ENCODE data around the gene FASN. TPM values are rescaled to one million over a fixed set of nuclear protein-coding genes. Genes with fewer than 3 reads are reported as not detected.
"Not testable (repeated sequence)": the region's sequence is repeated elsewhere in the genome, so short reads cannot be mapped to it uniquely, and the experiment has no call there.

Gene FASN
- total and polyA plus RNA-seq, 2 donors = 12.3 to 19.0 TPM

GRCh38 chr17:82047379-82047778 lies 50.7 kb downstream of the FASN start:
- no peaks in the 10 kb centered on the region for H3K27me3 ChIP-seq (ENCODE audit: control insufficient read depth in 2 of 2, insufficient read depth in 1 of 2, low read length in 1 of 2)
- H3K9me3 ChIP-seq (ENCODE audit: control insufficient read depth in 2 of 2, insufficient read depth in 1 of 2, low read length in 1 of 2) = no peaks in the 10 kb centered on the region
- no peak overlapping the region for H3K27ac ChIP-seq (ENCODE audit: low read depth in 1 of 2, low read length in 1 of 2)
- peaks cover 16 to 25% of the 10 kb centered on the region in 2 donors for H3K36me3 ChIP-seq (ENCODE audit: control insufficient read depth in 2 of 2, insufficient read depth in 2 of 2, low read length in 1 of 2)
- DNase-seq (ENCODE audit: low read depth in 6 of 9, low spot score in 9 of 9) = no peak
- 94% methylated on average over 24 of the region's 24 CpGs for WGBS
- H3K4me1 ChIP-seq (ENCODE audit: control insufficient read depth in 2 of 2, insufficient read depth in 2 of 2, low read length in 2 of 2) = peaks cover 7 to 11% of the 10 kb centered on the region in 2 donors
- no peak overlapping the region for H3K4me3 ChIP-seq (ENCODE audit: low read length in 2 of 2)

DNA sequence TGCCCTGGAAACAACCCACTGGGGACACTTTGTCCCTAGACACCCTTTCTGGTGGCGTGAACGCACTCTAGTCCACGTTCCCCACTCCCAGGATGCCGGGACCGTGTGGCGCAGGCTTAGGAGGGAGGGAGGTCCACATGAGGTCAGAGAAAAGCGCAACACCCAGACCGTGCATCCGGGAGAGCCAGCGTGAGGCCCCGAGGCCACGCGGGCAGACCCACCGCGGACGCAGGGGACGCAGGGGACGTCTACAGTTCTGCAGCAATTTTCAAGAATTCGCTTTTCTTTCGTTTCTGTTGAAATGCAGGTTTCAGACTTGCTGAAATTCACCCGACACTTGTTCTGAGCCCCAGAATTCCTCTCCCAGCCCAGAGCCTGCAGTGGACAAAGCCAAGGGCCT lies 51.1 kb downstream of the FASN start:
- Histone ChIP-seq H3K27ac (ENCODE audit: low read depth in 1 of 2, low read length in 1 of 2) (no peak overlapping the region), H3K36me3 (ENCODE audit: control insufficient read depth in 2 of 2, insufficient read depth in 2 of 2, low read length in 1 of 2) (peaks cover 16 to 25% of the 10 kb centered on the region in 2 donors), H3K9me3 (ENCODE audit: control insufficient read depth in 2 of 2, insufficient read depth in 1 of 2, low read length in 1 of 2) (no peaks in the 10 kb centered on the region), H3K27me3 (ENCODE audit: control insufficient read depth in 2 of 2, insufficient read depth in 1 of 2, low read length in 1 of 2) (no peaks in the 10 kb centered on the region), H3K4me3 (ENCODE audit: low read length in 2 of 2) (no peak overlapping the region), H3K4me1 (ENCODE audit: control insufficient read depth in 2 of 2, insufficient read depth in 2 of 2, low read length in 2 of 2) (peaks cover 6 to 8% of the 10 kb centered on the region in 2 donors)
- 97% methylated on average over 21 of the region's 21 CpGs for WGBS
- no peak for DNase-seq (ENCODE audit: low read depth in 6 of 9, low spot score in 9 of 9)

GRCh38 chr17:82045936-82046484 lies 52.0 kb downstream of the FASN start:
- H3K27me3 ChIP-seq (ENCODE audit: control insufficient read depth in 2 of 2, insufficient read depth in 1 of 2, low read length in 1 of 2) = no peaks in the 10 kb centered on the region
- H3K27ac ChIP-seq (ENCODE audit: low read depth in 1 of 2, low read length in 1 of 2) = no peak overlapping the region
- H3K4me1 ChIP-seq (ENCODE audit: control insufficient read depth in 2 of 2, insufficient read depth in 2 of 2, low read length in 2 of 2) = peaks cover 4 to 8% of the 10 kb centered on the region in 2 donors
- H3K36me3 ChIP-seq (ENCODE audit: control insufficient read depth in 2 of 2, insufficient read depth in 2 of 2, low read length in 1 of 2) = peaks cover 16 to 25% of the 10 kb centered on the region in 2 donors
- H3K4me3 ChIP-seq (ENCODE audit: low read length in 2 of 2) = no peak overlapping the region
- WGBS = 94% methylated on average over 14 of the region's 14 CpGs
- H3K9me3 ChIP-seq (ENCODE audit: control insufficient read depth in 2 of 2, insufficient read depth in 1 of 2, low read length in 1 of 2) = no peaks in the 10 kb centered on the region
- no peak for DNase-seq (ENCODE audit: low read depth in 6 of 9, low spot score in 9 of 9)

DNA sequence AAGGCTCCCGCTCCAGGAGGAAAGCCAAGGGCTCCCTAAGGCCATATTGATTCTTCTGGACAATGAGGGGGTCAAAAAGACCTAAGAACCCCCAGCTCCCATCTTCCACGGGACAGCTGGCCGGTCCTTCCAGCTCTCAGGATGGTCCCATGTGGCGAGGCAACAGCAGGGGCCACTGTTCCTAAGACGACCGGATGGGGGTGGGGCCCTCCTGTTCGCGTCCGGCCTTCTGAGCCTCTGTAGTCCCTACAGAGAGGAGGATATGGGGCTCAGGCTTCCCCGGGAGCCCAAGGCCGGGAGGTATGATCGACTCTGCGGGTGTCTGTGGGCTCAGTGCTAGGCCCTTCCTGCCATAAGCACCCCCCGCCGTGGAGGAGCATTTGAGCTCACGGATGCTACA lies 54.5 kb downstream of the FASN start:
- H3K27me3 ChIP-seq (ENCODE audit: control insufficient read depth in 2 of 2, insufficient read depth in 1 of 2, low read length in 1 of 2) = no peaks in the 10 kb centered on the region
- WGBS = 93% methylated on average over 16 of the region's 16 CpGs
- H3K4me1 ChIP-seq (ENCODE audit: control insufficient read depth in 2 of 2, insufficient read depth in 2 of 2, low read length in 2 of 2) = peaks cover 0 to 4% of the 10 kb centered on the region in 2 donors
- DNase-seq (ENCODE audit: low read depth in 6 of 9, low spot score in 9 of 9) = no peak
- peaks cover 10 to 16% of the 10 kb centered on the region in 2 donors for H3K36me3 ChIP-seq (ENCODE audit: control insufficient read depth in 2 of 2, insufficient read depth in 2 of 2, low read length in 1 of 2)
- H3K9me3 ChIP-seq (ENCODE audit: control insufficient read depth in 2 of 2, insufficient read depth in 1 of 2, low read length in 1 of 2) = no peaks in the 10 kb centered on the region
- H3K27ac ChIP-seq (ENCODE audit: low read depth in 1 of 2, low read length in 1 of 2) = no peak overlapping the region
- no peak overlapping the region for H3K4me3 ChIP-seq (ENCODE audit: low read length in 2 of 2)

- no peak overlapping the region for H3K27ac ChIP-seq (ENCODE audit: low read depth in 1 of 2, low read length in 1 of 2)
- 96% methylated on average over 9 of the region's 9 CpGs for WGBS
- peaks cover 0 to 9% of the 10 kb centered on the region in 2 donors for H3K4me1 ChIP-seq (ENCODE audit: control insufficient read depth in 2 of 2, insufficient read depth in 2 of 2, low read length in 2 of 2)
- no peak overlapping the region for H3K4me3 ChIP-seq (ENCODE audit: low read length in 2 of 2)
- peaks cover 5 to 8% of the 10 kb centered on the region in 2 donors for H3K36me3 ChIP-seq (ENCODE audit: control insufficient read depth in 2 of 2, insufficient read depth in 2 of 2, low read length in 1 of 2)
- no peaks in the 10 kb centered on the region for H3K27me3 ChIP-seq (ENCODE audit: control insufficient read depth in 2 of 2, insufficient read depth in 1 of 2, low read length in 1 of 2)
- H3K9me3 ChIP-seq (ENCODE audit: control insufficient read depth in 2 of 2, insufficient read depth in 1 of 2, low read length in 1 of 2) = no peaks in the 10 kb centered on the region
- no peak for DNase-seq (ENCODE audit: low read depth in 6 of 9, low spot score in 9 of 9)
Observed at GRCh38 chr17:82042649-82043048, 55.4 kb downstream of the FASN start.

DNA sequence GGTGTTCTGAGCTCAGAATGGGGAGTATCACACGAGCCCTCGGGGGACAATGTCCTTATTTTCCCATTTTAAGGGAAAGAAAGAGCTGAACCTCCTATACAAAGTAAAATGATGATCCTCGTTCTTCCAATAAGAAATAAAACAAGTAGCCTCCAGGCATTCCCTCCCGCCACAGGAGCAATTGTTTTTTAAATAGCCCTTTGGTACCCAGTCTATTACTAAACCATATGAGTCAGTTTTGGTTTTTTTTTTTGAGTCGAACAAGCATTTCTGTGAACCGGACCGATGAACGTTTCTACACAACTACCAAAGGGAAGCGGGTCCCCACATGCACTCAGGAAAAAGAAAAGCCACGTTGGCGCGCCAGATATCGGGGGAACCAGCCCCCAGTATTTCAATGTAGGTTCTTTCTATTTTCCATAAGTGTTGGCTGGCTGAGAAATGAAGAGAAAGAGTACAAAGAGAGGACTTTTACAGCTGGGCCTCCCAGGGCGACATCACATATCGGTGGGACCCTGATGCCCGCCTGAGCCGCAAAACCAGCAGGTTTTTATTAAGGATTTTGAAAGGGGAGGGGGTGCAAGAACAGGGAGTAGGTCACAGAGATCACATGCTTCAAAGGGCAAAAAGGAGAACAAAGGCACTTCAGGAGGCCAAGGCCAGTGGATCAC lies 56.8 kb downstream of the FASN start:
- Histone ChIP-seq H3K4me1 (ENCODE audit: control insufficient read depth in 2 of 2, insufficient read depth in 2 of 2, low read length in 2 of 2) (peaks cover 8 to 18% of the 10 kb centered on the region in 2 donors), H3K27ac (ENCODE audit: low read depth in 1 of 2, low read length in 1 of 2) (no peak overlapping the region), H3K36me3 (ENCODE audit: control insufficient read depth in 2 of 2, insufficient read depth in 2 of 2, low read length in 1 of 2) (no peaks in the 10 kb centered on the region), H3K4me3 (ENCODE audit: low read length in 2 of 2) (no peak overlapping the region), H3K9me3 (ENCODE audit: control insufficient read depth in 2 of 2, insufficient read depth in 1 of 2, low read length in 1 of 2) (peaks cover 0 to 2% of the 10 kb centered on the region in 2 donors), H3K27me3 (ENCODE audit: control insufficient read depth in 2 of 2, insufficient read depth in 1 of 2, low read length in 1 of 2) (no peaks in the 10 kb centered on the region)
- DNase-seq (ENCODE audit: low read depth in 6 of 9, low spot score in 9 of 9) = no peak
- WGBS = 89% methylated on average over 17 of the region's 17 CpGs

- Histone ChIP-seq H3K36me3 (ENCODE audit: control insufficient read depth in 2 of 2, insufficient read depth in 2 of 2, low read length in 1 of 2) (peaks cover 0 to 5% of the 10 kb centered on the region in 2 donors), H3K4me3 (ENCODE audit: low read length in 2 of 2) (no peak overlapping the region), H3K27me3 (ENCODE audit: control insufficient read depth in 2 of 2, insufficient read depth in 1 of 2, low read length in 1 of 2) (no peaks in the 10 kb centered on the region), H3K27ac (ENCODE audit: low read depth in 1 of 2, low read length in 1 of 2) (no peak overlapping the region), H3K9me3 (ENCODE audit: control insufficient read depth in 2 of 2, insufficient read depth in 1 of 2, low read length in 1 of 2) (peaks cover 0 to 2% of the 10 kb centered on the region in 2 donors), H3K4me1 (ENCODE audit: control insufficient read depth in 2 of 2, insufficient read depth in 2 of 2, low read length in 2 of 2) (peaks cover 10 to 21% of the 10 kb centered on the region in 2 donors)
- DNase-seq (ENCODE audit: low read depth in 6 of 9, low spot score in 9 of 9) = no peak
- 99% methylated on average over 8 of the region's 8 CpGs for WGBS
Observed at GRCh38 chr17:82039695-82040299, 58.2 kb downstream of the FASN start.

- peak in 1 of 9 donors; percentile 31 for DNase-seq (ENCODE audit: low read depth in 6 of 9, low spot score in 9 of 9)
- H3K9me3 ChIP-seq (ENCODE audit: control insufficient read depth in 2 of 2, insufficient read depth in 1 of 2, low read length in 1 of 2); H3K36me3 ChIP-seq (ENCODE audit: control insufficient read depth in 2 of 2, insufficient read depth in 2 of 2, low read length in 1 of 2); H3K27ac ChIP-seq (ENCODE audit: low read depth in 1 of 2, low read length in 1 of 2); H3K27me3 ChIP-seq (ENCODE audit: control insufficient read depth in 2 of 2, insufficient read depth in 1 of 2, low read length in 1 of 2); H3K4me3 ChIP-seq (ENCODE audit: low read length in 2 of 2): not testable (repeated sequence)
- peaks cover 10 to 21% of the 10 kb centered on the region in 2 donors for H3K4me1 ChIP-seq (ENCODE audit: control insufficient read depth in 2 of 2, insufficient read depth in 2 of 2, low read length in 2 of 2)
- WGBS = 80% methylated on average over 16 of the region's 16 CpGs
Observed at GRCh38 chr17:82038796-82039409, 59.1 kb downstream of the FASN start.

GRCh38 chr17:82037889-82038195 lies 60.2 kb downstream of the FASN start:
- no peak for DNase-seq (ENCODE audit: low read depth in 6 of 9, low spot score in 9 of 9)
- peaks cover 0 to 2% of the 10 kb centered on the region in 2 donors for H3K9me3 ChIP-seq (ENCODE audit: control insufficient read depth in 2 of 2, insufficient read depth in 1 of 2, low read length in 1 of 2)
- H3K4me1 ChIP-seq (ENCODE audit: control insufficient read depth in 2 of 2, insufficient read depth in 2 of 2, low read length in 2 of 2) = peaks cover 10 to 21% of the 10 kb centered on the region in 2 donors
- peak overlapping the region; percentile 41 to 68 for H3K4me3 ChIP-seq (ENCODE audit: low read length in 2 of 2)
- no peak overlapping the region for H3K27ac ChIP-seq (ENCODE audit: low read depth in 1 of 2, low read length in 1 of 2)
- H3K27me3 ChIP-seq (ENCODE audit: control insufficient read depth in 2 of 2, insufficient read depth in 1 of 2, low read length in 1 of 2) = peaks cover 0 to 6% of the 10 kb centered on the region in 2 donors
- 9% methylated on average over 10 of the region's 10 CpGs for WGBS
- peaks cover 0 to 7% of the 10 kb centered on the region in 2 donors for H3K36me3 ChIP-seq (ENCODE audit: control insufficient read depth in 2 of 2, insufficient read depth in 2 of 2, low read length in 1 of 2)

All from thymus (tissue), 11 donors.